HCT116 (cell line): ENCODE measurements around the gene C20orf204. TPM values are rescaled to one million over a fixed set of nuclear protein-coding genes. Genes with fewer than 3 reads are reported as not detected.

ENCODE experiments used
- ATAC-seq: fragments of 200-7000 bp; cut with Tn5 transposase; 2 replicates; pipeline ENCODE4 v1.9.1; 2020; ENCODE audit warnings: mild to moderate bottlenecking, moderate library complexity
- BruUV-seq: library from RNA; stranded (reverse); fragments of 400-500 nt; replicated peaks from 2 replicates; lab custom pipeline; 2021; lab: Mats Ljungman, UMichigan
- CTCF ChIA-PET: fragments of 300-600 bp; sonication (Branson Sonifier 250); formaldehyde crosslinking; loops from one replicate; lab custom pipeline; 2021; ENCODE audit warnings: antibody characterized with exemption; lab: Charles Lee
- POLR2A ChIA-PET: fragments of 300-600, 350-600 bp; sonication (Branson Sonifier 250); formaldehyde crosslinking; loops from one replicate; lab custom pipeline; 2021; ENCODE audit warnings: antibody characterized with exemption; lab: Charles Lee
- RAD21 ChIA-PET, 2 experiments: fragments of 300-600 bp; sonication (Branson Sonifier 250); formaldehyde crosslinking; loops; one replicate each; lab custom pipeline; 2023; ENCODE audit warnings: low total read pairs in 2 of 2; ENCODE audit not compliant: uncharacterized antibody in 2 of 2, unreplicated experiment in 2 of 2, low non-redundant PET in 1 of 2; lab: Charles Lee
- DNase-seq: peaks from one replicate; pipeline ENCODE4 v3.0.0-alpha.2; 2010; ENCODE audit warnings: low read depth, low spot score
- H2AFZ ChIP-seq: fragments of 200-600 bp; shearing (Covaris generic), sonication (generic); 2 replicates; pipeline ENCODE4 v1.6.1; 2017; ENCODE audit warnings: low read depth, mixed run types, mixed read lengths, antibody characterized with exemption, low read length; ENCODE audit not compliant: poor library complexity, severe bottlenecking
- H3K27ac ChIP-seq: 2 replicates; pipeline ENCODE4 v1.5.1; 2012; ENCODE audit warnings: low read depth, low read length
- H3K27me3 ChIP-seq: fragments of 200-600 bp; sonication (generic); 2 replicates; pipeline ENCODE4 v1.6.1; 2016; ENCODE audit warnings: mixed run types, low read length, mixed read lengths; ENCODE audit not compliant: insufficient read depth
- H3K36me3 ChIP-seq, 2 experiments: fragments of 200-500 bp in 1 of 2; fragments of 200-600 bp in 1 of 2; sonication (Bioruptor generic) in 1 of 2; sonication (generic) in 1 of 2; 2 replicates each; pipeline versions ENCODE4 v1.5.1 to v1.6.1; 2014 to 2016; ENCODE audit warnings: low read length in 2 of 2, inconsistent platforms in 1 of 2, mixed read lengths in 1 of 2, mixed run types in 1 of 2; ENCODE audit not compliant: insufficient read depth in 2 of 2, control insufficient read depth in 1 of 2
- H3K4me1 ChIP-seq, 2 experiments: fragments of 200-600 bp in 1 of 2; sonication (generic) in 1 of 2; 2 replicates each; pipeline versions ENCODE4 v1.5.1 to v1.6.1; 2012 to 2017; ENCODE audit warnings: low read length in 2 of 2, inconsistent platforms in 1 of 2, mild to moderate bottlenecking in 1 of 2, mixed read lengths in 1 of 2, mixed run types in 1 of 2, moderate library complexity in 1 of 2; ENCODE audit not compliant: insufficient read depth in 2 of 2, control insufficient read depth in 1 of 2
- H3K4me2 ChIP-seq: fragments of 200-600 bp; sonication (generic); 2 replicates; pipeline ENCODE4 v1.6.1; 2017; ENCODE audit warnings: mixed run types, low read length, mixed read lengths
- H3K4me3 ChIP-seq, 2 experiments: fragments of 200-600 bp in 1 of 2; sonication (generic) in 1 of 2; replicated peaks in 1 of 2; 2 replicates each; pipeline ENCODE4 v1.5.1; 2011 to 2016; ENCODE audit warnings: low read length in 2 of 2, control low read depth in 1 of 2, low read depth in 1 of 2, mild to moderate bottlenecking in 1 of 2, mixed read lengths in 1 of 2, mixed run types in 1 of 2
- H3K79me2 ChIP-seq: fragments of 200-600 bp; sonication (generic); 2 replicates; pipeline ENCODE4 v1.6.1; 2017; ENCODE audit warnings: mild to moderate bottlenecking, mixed run types, low read length, moderate library complexity, mixed read lengths; ENCODE audit not compliant: insufficient read depth
- H3K9ac ChIP-seq: fragments of 200-600 bp; sonication (generic); 2 replicates; pipeline ENCODE4 v1.6.1; 2016; ENCODE audit warnings: low read length, mixed read lengths
- H3K9me2 ChIP-seq: fragments of 200-600 bp; sonication (generic), shearing (Covaris generic); 2 replicates; pipeline ENCODE4 v1.6.1; 2017; ENCODE audit warnings: mixed run types, mild to moderate bottlenecking, moderate library complexity; ENCODE audit not compliant: insufficient read depth
- H3K9me3 ChIP-seq, 2 experiments: fragments of 200-500 bp in 1 of 2; fragments of 200-600 bp in 1 of 2; sonication (Bioruptor generic) in 1 of 2; sonication (generic) in 1 of 2; 2 replicates each; pipeline ENCODE4 v1.6.1; 2014 to 2017; ENCODE audit warnings: low read length in 2 of 2, mixed read lengths in 2 of 2, inconsistent platforms in 1 of 2, low read depth in 1 of 2, mild to moderate bottlenecking in 1 of 2, mixed run types in 1 of 2, moderate library complexity in 1 of 2; ENCODE audit not compliant: control insufficient read depth in 1 of 2, insufficient read depth in 1 of 2
- H4K20me1 ChIP-seq: fragments of 200-600 bp; sonication (generic), shearing (Covaris generic); 2 replicates; pipeline ENCODE4 v1.6.1; 2017; ENCODE audit warnings: mixed run types, mild to moderate bottlenecking, moderate library complexity; ENCODE audit not compliant: insufficient read depth
- EGR1 ChIP-seq: IDR thresholded peaks from 2 replicates; pipeline ENCODE4 v1.6.1; 2012; ENCODE audit warnings: low read depth
- EZH2 ChIP-seq: fragments of 200-600 bp; sonication (generic); IDR thresholded peaks from 2 replicates; pipeline ENCODE4 v1.6.1; 2017; ENCODE audit warnings: antibody characterized with exemption, mixed run types
- JUND ChIP-seq: IDR thresholded peaks from 2 replicates; pipeline ENCODE4 v1.6.1; 2012
- RAD21 ChIP-seq: IDR thresholded peaks from 2 replicates; pipeline ENCODE4 v1.6.1; 2012; ENCODE audit warnings: low read depth, mild to moderate bottlenecking
- REST ChIP-seq: IDR thresholded peaks from 2 replicates; pipeline ENCODE4 v1.6.1; 2012; ENCODE audit warnings: low read depth
- ZFX ChIP-seq: fragments of 450-650 bp; IDR thresholded peaks from 2 replicates; pipeline ENCODE4 v1.6.1; 2017
- intact Hi-C: fragments of 100-400 bp; cut with micrococcal nuclease; formaldehyde crosslinking; loops from 2 replicates; pipeline ENCODE4 v1.10.0; 2022
- total RNA-seq: library from RNA; stranded (reverse); gene quantifications from one replicate; pipeline ENCODE4 v1.2.1, GENCODE V29; 2021; ENCODE audit not compliant: unreplicated experiment
- TF ChIP-seq, protein P1 (sequence below): IDR thresholded peaks from 2 replicates; pipeline ENCODE4 v1.6.1; 2011; ENCODE audit warnings: mild to moderate bottlenecking, low read length, moderate library complexity; ENCODE audit not compliant: insufficient replicate concordance; ENCODE audit errors: extremely low read depth

Gene C20orf204
- total RNA-seq, 1 experiment from 2014 or later, result 2.5 TPM

- H3K79me2 ChIP-seq, result no peaks in the 10 kb centered on the region
- CTCF ChIA-PET, result interaction anchor here (5.1 kb wide), 1 partner anchor 18 kb away, joined by 35 read pairs; no protein-coding TSS in a partner anchor
- no TSS peak for BruUV-seq
- no peak overlapping the region for H2AFZ ChIP-seq
- no peaks in the 10 kb centered on the region for H3K9me3 ChIP-seq
- no peak overlapping the region for H3K9ac ChIP-seq
- H3K27ac ChIP-seq, result no peak overlapping the region
- RAD21 ChIA-PET, result no interaction called here
- no peak for TF ChIP-seq REST
- POLR2A ChIA-PET, result no interaction called here
- H4K20me1 ChIP-seq, result no peaks in the 10 kb centered on the region
- ATAC-seq, result no peak
- no peak for DNase-seq
- no peaks in the 10 kb centered on the region for H3K27me3 ChIP-seq
- H3K4me2 ChIP-seq, result no peak overlapping the region
- no peak overlapping the region for H3K4me3 ChIP-seq
- intact Hi-C loops, result no loop called here
- H3K36me3 ChIP-seq, result no peaks in the 10 kb centered on the region; a peak in 1 of 4 replicates
- peaks cover 3 to 21% of the 10 kb centered on the region in 2 experiments for H3K4me1 ChIP-seq
- no peaks in the 10 kb centered on the region for H3K9me2 ChIP-seq
Measured at GRCh38 chr20:64036346-64037198, 590 bp downstream of the C20orf204 start.

GRCh38 chr20:64037199-64037497, 1.2 kb downstream of the C20orf204 start:
- intact Hi-C loops, result no loop called here
- Histone ChIP-seq H3K79me2 (no peaks in the 10 kb centered on the region), H3K36me3 (no peaks in the 10 kb centered on the region; a peak in 1 of 4 replicates), H4K20me1 (no peaks in the 10 kb centered on the region), H3K4me2 (no peak overlapping the region), H3K4me1 (peaks cover 3 to 21% of the 10 kb centered on the region in 2 experiments), H3K9ac (no peak overlapping the region), H3K27me3 (no peaks in the 10 kb centered on the region), H3K9me3 (no peaks in the 10 kb centered on the region), H3K27ac (no peak overlapping the region), H3K4me3 (no peak overlapping the region), H2AFZ (no peak overlapping the region), H3K9me2 (no peaks in the 10 kb centered on the region)
- ATAC-seq (no peak), DNase-seq (no peak)
- RAD21 ChIA-PET, result no interaction called here
- CTCF ChIA-PET, result interaction anchor here (5.1 kb wide), 1 partner anchor 17 kb away, joined by 35 read pairs; no protein-coding TSS in a partner anchor
- BruUV-seq, result no TSS peak
- POLR2A ChIA-PET, result no interaction called here
- TF ChIP-seq REST (no peak), EZH2 (no peak), RAD21 (no peak), EGR1 (no peak), JUND (no peak), ZFX (no peak)
- TF ChIP-seq, protein P1, sequence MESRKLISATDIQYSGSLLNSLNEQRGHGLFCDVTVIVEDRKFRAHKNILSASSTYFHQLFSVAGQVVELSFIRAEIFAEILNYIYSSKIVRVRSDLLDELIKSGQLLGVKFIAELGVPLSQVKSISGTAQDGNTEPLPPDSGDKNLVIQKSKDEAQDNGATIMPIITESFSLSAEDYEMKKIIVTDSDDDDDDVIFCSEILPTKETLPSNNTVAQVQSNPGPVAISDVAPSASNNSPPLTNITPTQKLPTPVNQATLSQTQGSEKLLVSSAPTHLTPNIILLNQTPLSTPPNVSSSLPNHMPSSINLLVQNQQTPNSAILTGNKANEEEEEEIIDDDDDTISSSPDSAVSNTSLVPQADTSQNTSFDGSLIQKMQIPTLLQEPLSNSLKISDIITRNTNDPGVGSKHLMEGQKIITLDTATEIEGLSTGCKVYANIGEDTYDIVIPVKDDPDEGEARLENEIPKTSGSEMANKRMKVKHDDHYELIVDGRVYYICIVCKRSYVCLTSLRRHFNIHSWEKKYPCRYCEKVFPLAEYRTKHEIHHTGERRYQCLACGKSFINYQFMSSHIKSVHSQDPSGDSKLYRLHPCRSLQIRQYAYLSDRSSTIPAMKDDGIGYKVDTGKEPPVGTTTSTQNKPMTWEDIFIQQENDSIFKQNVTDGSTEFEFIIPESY, result no peak
